Caco-2 (cell line): Measurements from ENCODE around the gene UNCX. TPM values are rescaled to one million over a fixed set of nuclear protein-coding genes. Genes with fewer than 3 reads are reported as not detected.
"Not testable (repeated sequence)": the region's sequence is repeated elsewhere in the genome, so short reads cannot be mapped to it uniquely, and the experiment has no call there.

Experiments
- BruUV-seq: library from RNA; stranded (reverse); fragments of 400-500 nt; replicated peaks from 2 replicates; lab custom pipeline; 2021; lab: Mats Ljungman, UMichigan
- CTCF ChIA-PET: fragments of 300-600 bp; sonication (Branson Sonifier 250); formaldehyde crosslinking; loops from one replicate; lab custom pipeline; 2022; ENCODE audit warnings: antibody characterized with exemption; lab: Charles Lee
- POLR2A ChIA-PET: fragments of 300-600 bp; sonication (Branson Sonifier 250); formaldehyde crosslinking; loops from one replicate; lab custom pipeline; 2022; ENCODE audit warnings: antibody characterized with exemption; lab: Charles Lee
- DNase-seq, 2 experiments: peaks; one replicate each; pipeline versions ENCODE4 v3.0.0 to v3.0.0-alpha.2; 2020 to 2022
- H3K27me3 ChIP-seq: replicated peaks from 2 replicates; pipeline ENCODE4 v1.6.0; 2011; ENCODE audit warnings: low read length; ENCODE audit not compliant: control insufficient read depth, insufficient read depth
- H3K36me3 ChIP-seq: 2 replicates; pipeline ENCODE4 v1.5.1; 2011; ENCODE audit warnings: low read length; ENCODE audit not compliant: control insufficient read depth, insufficient read depth
- H3K4me1 ChIP-seq: fragments of 250-450 bp; sonication (Bioruptor Pico); 2 replicates; pipeline ENCODE4 v1.5.1; 2020; ENCODE audit warnings: mild to moderate bottlenecking
- H3K4me3 ChIP-seq: 2 replicates; pipeline ENCODE4 v1.5.1; 2011; ENCODE audit warnings: low read depth, mild to moderate bottlenecking, control low read depth, low read length
- H3K9me3 ChIP-seq: fragments of 250-450 bp; sonication (Bioruptor Pico); 2 replicates; pipeline ENCODE4 v1.5.1; 2020; ENCODE audit warnings: mild to moderate bottlenecking, moderate library complexity
- H3K27ac Mint-ChIP-seq: one replicate; pipeline ENCODE4 v1.8.0; 2022; ENCODE audit warnings: mixed read lengths; ENCODE audit not compliant: unreplicated experiment
- H3K27me3 Mint-ChIP-seq: one replicate; pipeline ENCODE4 v1.8.0; 2022; ENCODE audit warnings: mixed read lengths; ENCODE audit not compliant: insufficient read depth, unreplicated experiment
- H3K36me3 Mint-ChIP-seq: one replicate; pipeline ENCODE4 v1.8.0; 2022; ENCODE audit warnings: mild to moderate bottlenecking, mixed read lengths; ENCODE audit not compliant: insufficient read depth, unreplicated experiment
- H3K4me1 Mint-ChIP-seq: one replicate; pipeline ENCODE4 v1.8.0; 2022; ENCODE audit warnings: low read depth, mixed read lengths; ENCODE audit not compliant: unreplicated experiment
- H3K4me3 Mint-ChIP-seq: one replicate; pipeline ENCODE4 v1.8.0; 2022; ENCODE audit warnings: mild to moderate bottlenecking, moderate library complexity, mixed read lengths; ENCODE audit not compliant: unreplicated experiment
- H3K9me3 Mint-ChIP-seq: one replicate; pipeline ENCODE4 v1.8.0; 2022; ENCODE audit warnings: mixed read lengths; ENCODE audit not compliant: unreplicated experiment
- CTCF ChIP-seq, 2 experiments: fragments of 200-600 bp in 1 of 2; IDR thresholded peaks; 1 replicate in 1 of 2; 2 replicates in 1 of 2; pipeline versions ENCODE4 v1.5.1 to v1.8.0; 2011 to 2022; ENCODE audit warnings: antibody characterized with exemption in 1 of 2, control low read depth in 1 of 2, inconsistent platforms in 1 of 2, low read depth in 1 of 2, low read length in 1 of 2, mild to moderate bottlenecking in 1 of 2, moderate library complexity in 1 of 2; ENCODE audit not compliant: insufficient read depth in 1 of 2, severe bottlenecking in 1 of 2, unreplicated experiment in 1 of 2
- intact Hi-C: fragments of 100-400 bp; cut with micrococcal nuclease; formaldehyde crosslinking; loops from one replicate; pipeline ENCODE4 v1.10.0; 2022; ENCODE audit not compliant: unreplicated experiment
- total RNA-seq: library from RNA; stranded (reverse); gene quantifications from 2 replicates; pipeline ENCODE4 v1.2.3, GENCODE V29; 2022

Gene UNCX
- total RNA-seq, 1 experiment from 2014 or later, result not detected

DNA sequence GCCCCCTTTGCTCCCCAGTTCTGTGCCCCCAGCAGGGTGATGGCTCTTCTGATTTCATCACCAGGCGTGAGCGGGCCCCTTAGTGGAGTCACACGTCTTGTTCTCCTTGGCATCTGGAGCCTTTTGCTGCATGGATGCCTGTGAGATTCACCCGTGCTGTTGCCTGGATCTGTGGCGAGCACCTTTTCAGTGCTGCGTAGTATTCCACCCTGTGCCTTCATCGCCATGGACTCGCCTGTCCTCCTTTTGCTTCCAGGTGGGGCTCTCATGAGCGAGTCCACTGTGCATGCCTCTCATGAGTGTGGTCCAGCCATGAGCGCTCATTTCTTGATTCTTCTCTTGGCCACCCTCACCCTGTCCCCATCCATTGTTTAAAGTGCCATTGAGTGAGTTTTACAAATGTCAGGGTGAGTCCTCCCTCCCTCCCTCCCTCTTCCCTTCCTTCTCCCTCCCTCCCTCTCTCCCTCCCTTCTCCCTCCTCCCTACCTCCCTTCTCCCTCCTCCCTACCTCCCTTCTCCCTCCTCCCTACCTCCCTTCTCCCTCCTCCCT is 44.0 kb downstream of the UNCX start:
- Mint-ChIP-seq H3K4me3 (no peak overlapping the region), H3K27ac (no peak overlapping the region), H3K4me1 (no peaks in the 10 kb centered on the region), H3K36me3 (no peaks in the 10 kb centered on the region), H3K9me3 (no peaks in the 10 kb centered on the region), H3K27me3 (peaks cover 6% of the 10 kb centered on the region)
- no peaks in the 10 kb centered on the region for H3K9me3 ChIP-seq
- BruUV-seq, result no TSS peak
- CTCF ChIA-PET, result no interaction called here
- no peaks in the 10 kb centered on the region for H3K4me1 ChIP-seq
- DNase-seq, result no peak
- intact Hi-C loops, result no loop called here
- H3K36me3 ChIP-seq, result no peaks in the 10 kb centered on the region
- no peak overlapping the region for H3K4me3 ChIP-seq
- POLR2A ChIA-PET, result no interaction called here
- H3K27me3 ChIP-seq, result no peaks in the 10 kb centered on the region
- no peak for TF ChIP-seq CTCF (IDR thresholded peaks at IDR 0.05; ENCODE audit: insufficient read depth in 1 of 2, low read depth in 1 of 2, low read length in 1 of 2, severe bottlenecking in 1 of 2, unreplicated experiment in 1 of 2)

DNA sequence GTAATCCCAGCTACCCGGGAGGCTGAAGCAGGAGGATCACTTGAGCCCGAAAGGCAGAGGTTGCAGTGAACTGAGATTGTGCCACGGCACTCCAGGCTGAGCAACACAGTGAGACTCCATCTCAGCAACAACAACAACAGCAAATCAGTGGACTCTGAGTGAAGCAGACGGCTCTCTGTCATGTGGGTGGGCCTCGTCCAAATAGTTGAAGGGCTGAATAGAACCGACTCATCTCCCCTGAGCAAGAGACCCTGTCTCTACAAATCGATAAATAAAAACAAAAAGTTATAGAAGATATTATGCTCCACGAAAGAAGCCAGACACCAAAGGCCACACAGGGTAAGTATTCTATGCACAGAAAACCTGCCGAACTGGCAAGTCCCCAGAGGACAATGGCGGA is 45.9 kb downstream of the UNCX start:
- ChIA-PET CTCF (no interaction called here), POLR2A (no interaction called here)

DNA sequence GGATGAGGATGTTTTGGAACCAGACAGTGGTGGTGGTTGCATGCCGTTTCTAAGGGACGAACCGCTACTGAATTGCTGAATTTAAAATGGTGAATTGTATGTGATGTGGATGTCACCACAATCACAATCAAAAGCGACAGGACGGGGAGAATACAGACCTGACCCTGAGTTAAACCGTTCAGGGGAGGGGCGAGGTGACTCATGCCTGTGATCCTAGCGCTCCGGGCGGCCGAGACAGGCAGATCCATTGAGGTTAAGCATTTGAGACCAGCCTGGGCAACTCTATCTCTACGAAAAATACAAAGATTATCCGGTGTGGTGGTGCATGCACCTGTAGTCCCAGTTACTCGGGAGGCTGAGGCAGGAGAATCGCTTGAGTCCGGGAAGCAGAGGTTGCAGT is 46.4 kb downstream of the UNCX start:
- BruUV-seq, result no TSS peak
- POLR2A ChIA-PET, result no interaction called here
- H3K4me3 ChIP-seq, result no peak overlapping the region
- Mint-ChIP-seq H3K27me3 (peaks cover 6% of the 10 kb centered on the region), H3K4me1 (no peaks in the 10 kb centered on the region), H3K9me3 (no peaks in the 10 kb centered on the region), H3K36me3 (no peaks in the 10 kb centered on the region), H3K27ac (no peak overlapping the region), H3K4me3 (no peak overlapping the region)
- H3K27me3 ChIP-seq, result no peaks in the 10 kb centered on the region
- no peaks in the 10 kb centered on the region for H3K4me1 ChIP-seq
- CTCF ChIA-PET, result no interaction called here
- H3K36me3 ChIP-seq, result no peaks in the 10 kb centered on the region
- no peaks in the 10 kb centered on the region for H3K9me3 ChIP-seq
- no peak for DNase-seq
- intact Hi-C loops, result no loop called here
- TF ChIP-seq CTCF (IDR thresholded peaks at IDR 0.05; ENCODE audit: insufficient read depth in 1 of 2, low read depth in 1 of 2, low read length in 1 of 2, severe bottlenecking in 1 of 2, unreplicated experiment in 1 of 2), result no peak

More for the DNA sequence above, 45.9 kb downstream of the UNCX start:
- Mint-ChIP-seq H3K9me3 (no peaks in the 10 kb centered on the region), H3K27me3 (peaks cover 6% of the 10 kb centered on the region), H3K4me3 (no peak overlapping the region), H3K4me1 (no peaks in the 10 kb centered on the region), H3K36me3 (no peaks in the 10 kb centered on the region), H3K27ac (no peak overlapping the region)
- Histone ChIP-seq H3K9me3 (no peaks in the 10 kb centered on the region), H3K4me3 (no peak overlapping the region), H3K4me1 (no peaks in the 10 kb centered on the region), H3K36me3 (no peaks in the 10 kb centered on the region), H3K27me3 (no peaks in the 10 kb centered on the region)
- intact Hi-C loops, result no loop called here
- no peak for TF ChIP-seq CTCF (IDR thresholded peaks at IDR 0.05; ENCODE audit: insufficient read depth in 1 of 2, low read depth in 1 of 2, low read length in 1 of 2, severe bottlenecking in 1 of 2, unreplicated experiment in 1 of 2)
- no peak for DNase-seq
- no TSS peak for BruUV-seq

DNA sequence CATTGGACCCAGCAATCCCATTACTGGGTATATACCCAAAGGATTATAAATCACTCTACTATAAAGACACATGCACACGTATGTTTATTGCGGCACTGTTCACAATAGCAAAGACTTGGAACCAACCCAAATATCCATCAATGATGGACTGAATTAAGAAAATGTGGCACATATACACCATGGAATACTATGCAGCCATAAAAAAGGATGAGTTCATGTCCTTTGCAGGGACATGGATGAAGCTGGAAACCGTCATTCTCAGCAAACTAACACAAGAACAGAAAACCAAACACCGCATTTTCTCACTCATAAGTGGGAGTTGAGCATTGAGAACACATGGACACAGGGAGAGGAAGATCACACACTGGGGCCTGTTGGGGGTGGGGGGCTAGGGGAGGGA is 47.2 kb downstream of the UNCX start:
- POLR2A ChIA-PET, H3K9me3 Mint-ChIP-seq, BruUV-seq, H3K27me3 ChIP-seq, H3K27ac Mint-ChIP-seq, H3K4me3 Mint-ChIP-seq, H3K36me3 Mint-ChIP-seq, CTCF ChIA-PET, H3K4me3 ChIP-seq, H3K4me1 ChIP-seq, intact Hi-C loops, H3K4me1 Mint-ChIP-seq, H3K36me3 ChIP-seq, DNase-seq, H3K27me3 Mint-ChIP-seq, H3K9me3 ChIP-seq: not testable (repeated sequence)
